Measurements from ENCODE around the gene MCM3AP.
A peak's percentile ranks its signal among the peaks of the same experiment; 100 is the strongest.

GRCh38 chr21:46188226-46189212 is 96.9 kb downstream of the MCM3AP start:
- TF ChIP-seq EZH2phosphoT487 (IDR thresholded peaks at IDR 0.05; ENCODE audit: borderline replicate concordance, low read length) (no peak), CTCF (conservative IDR thresholded peaks at IDR 0.05; ENCODE audit: low read depth, low read length) (0 out of 2 replicates have a peak, but pooled peaks have one; percentile 21)
